B cell (primary cell): ENCODE measurements around the gene FHIP2A. TPM values are rescaled to one million over a fixed set of nuclear protein-coding genes. Genes with fewer than 3 reads are reported as not detected.
A peak's percentile ranks its signal among the peaks of the same experiment; 100 is the strongest.
"Not testable (repeated sequence)": the region's sequence is repeated elsewhere in the genome, so short reads cannot be mapped to it uniquely, and the experiment has no call there.

Source experiments
- ATAC-seq: fragments of 200-7000 bp; cut with Tn5 transposase; one replicate; pipeline ENCODE4 v1.10.0; 2021; ENCODE audit warnings: low read depth, mild to moderate bottlenecking, moderate number of reproducible peaks, moderate library complexity
- CTCF ChIA-PET: fragments of 350-600 bp; sonication (Branson Sonifier 250); formaldehyde crosslinking; loops from one replicate; lab custom pipeline; 2021; ENCODE audit warnings: antibody characterized with exemption, inconsistent platforms; lab: Charles Lee
- POLR2A ChIA-PET: fragments of 350-600 bp; sonication (Branson Sonifier 250); formaldehyde crosslinking; loops from one replicate; lab custom pipeline; 2021; ENCODE audit warnings: antibody characterized with exemption; lab: Charles Lee
- DNase-seq: peaks from one replicate; pipeline ENCODE4 v3.0.0; 2013
- H2AFZ ChIP-seq: 2 replicates; pipeline ENCODE4 v1.6.1; 2012; ENCODE audit warnings: mild to moderate bottlenecking, low read depth, low read length; ENCODE audit not compliant: insufficient read depth, poor library complexity, severe bottlenecking
- H3K27ac ChIP-seq, 2 donors: 1 replicate in 1 of 2; 2 replicates in 1 of 2; pipeline ENCODE4 v1.5.1; 2012 to 2013; ENCODE audit warnings: low read length in 2 of 2, mild to moderate bottlenecking in 2 of 2, moderate library complexity in 1 of 2
- H3K27me3 ChIP-seq, 4 experiments: fragments of 200-600 bp in 1 of 4; sonication (generic) in 1 of 4; replicated peaks in 1 of 4; 1 replicate in 2 of 4; 2 replicates in 2 of 4; pipeline versions ENCODE4 v1.6.1 to v1.7.0; 2013 to 2016; ENCODE audit warnings: low read length in 3 of 4, mild to moderate bottlenecking in 2 of 4, mixed read lengths in 1 of 4, moderate library complexity in 1 of 4; ENCODE audit not compliant: insufficient read depth in 4 of 4, control insufficient read depth in 3 of 4; ENCODE audit errors: control extremely low read depth in 1 of 4
- H3K36me3 ChIP-seq, 2 experiments: replicated peaks in 1 of 2; 1 replicate in 1 of 2; 2 replicates in 1 of 2; pipeline versions ENCODE4 v1.6.1 to v1.7.1; 2013; ENCODE audit warnings: low read length in 1 of 2; ENCODE audit not compliant: insufficient read depth in 2 of 2, control insufficient read depth in 1 of 2; ENCODE audit errors: control extremely low read depth in 1 of 2, extremely low read depth in 1 of 2
- H3K4me1 ChIP-seq, 2 donors: fragments of 200-600 bp in 1 of 2; sonication (generic) in 1 of 2; 1 replicate in 1 of 2; 2 replicates in 1 of 2; pipeline versions ENCODE4 v1.5.1 to v1.6.1; 2013 to 2017; ENCODE audit warnings: low read length in 2 of 2; ENCODE audit not compliant: control insufficient read depth in 2 of 2, insufficient read depth in 2 of 2
- H3K4me2 ChIP-seq: replicated peaks from 2 replicates; pipeline ENCODE3; 2012; ENCODE audit warnings: mild to moderate bottlenecking, low read depth, low read length; ENCODE audit not compliant: poor library complexity, severe bottlenecking
- H3K4me3 ChIP-seq, 5 experiments: fragments of 200-600 bp in 1 of 5; sonication (generic) in 1 of 5; 1 replicate in 3 of 5; 2 replicates in 2 of 5; pipeline versions ENCODE4 v1.5.1 to v1.7.0; 2011 to 2016; ENCODE audit warnings: low read length in 4 of 5, mild to moderate bottlenecking in 4 of 5, low read depth in 2 of 5, control low read depth in 1 of 5, moderate library complexity in 1 of 5; ENCODE audit not compliant: insufficient read depth in 1 of 5; ENCODE audit errors: control extremely low read depth in 1 of 5, extremely low read depth in 1 of 5
- H3K79me2 ChIP-seq: fragments of 200-600 bp; sonication (generic); one replicate; pipeline ENCODE4 v1.6.0; 2016; ENCODE audit warnings: low read length; ENCODE audit not compliant: control insufficient read depth, insufficient read depth
- H3K9ac ChIP-seq: fragments of 200-600 bp; sonication (generic); 2 replicates; pipeline ENCODE4 v1.6.1; 2017; ENCODE audit warnings: mild to moderate bottlenecking, low read length, moderate library complexity
- H3K9me3 ChIP-seq, 3 donors: one replicate each; pipeline versions ENCODE4 v1.6.1 to v1.7.1; 2013; ENCODE audit warnings: low read length in 2 of 3; ENCODE audit not compliant: control insufficient read depth in 2 of 3, insufficient read depth in 1 of 3; ENCODE audit errors: control extremely low read depth in 1 of 3
- H4K20me1 ChIP-seq: 2 replicates; pipeline ENCODE4 v1.6.0; 2012; ENCODE audit warnings: mild to moderate bottlenecking, low read length; ENCODE audit not compliant: insufficient read depth, control insufficient read depth, poor library complexity, severe bottlenecking
- H3K27ac Mint-ChIP-seq: one replicate; pipeline ENCODE4 v1.8.0; 2021; ENCODE audit warnings: mixed read lengths
- H3K27me3 Mint-ChIP-seq: one replicate; pipeline ENCODE4 v1.8.0; 2021; ENCODE audit warnings: mixed read lengths
- H3K4me1 Mint-ChIP-seq: one replicate; pipeline ENCODE4 v1.8.0; 2021; ENCODE audit warnings: mixed read lengths
- H3K4me3 Mint-ChIP-seq: one replicate; pipeline ENCODE4 v1.8.0; 2021; ENCODE audit warnings: mixed read lengths
- H3K9me3 Mint-ChIP-seq: one replicate; pipeline ENCODE4 v1.8.0; 2022; ENCODE audit warnings: mixed read lengths; ENCODE audit not compliant: insufficient read depth
- CTCF ChIP-seq: fragments of 200-600 bp; IDR thresholded peaks from one replicate; pipeline ENCODE4 v1.8.0; 2022; ENCODE audit warnings: antibody characterized with exemption, mild to moderate bottlenecking
- WGBS: methylation state at CpG from one replicate; pipeline ENCODE4 v1.1.5; 2013; ENCODE audit warnings: missing lambda C conversion rate; ENCODE audit not compliant: insufficient coverage; 5-methylcytosine and 5-hydroxymethylcytosine counted together
- intact Hi-C: fragments of 100-400 bp; cut with micrococcal nuclease; formaldehyde crosslinking; loops from one replicate; pipeline ENCODE4 v1.10.0; 2022
- polyA plus RNA-seq: library from polyadenylated mRNA; depleted of rRNA; stranded (reverse); fragments of >200 nt; gene quantifications from 2 replicates; pipeline ENCODE4 v1.2.3, GENCODE V29; 2012
- total RNA-seq, 2 donors: library from RNA; stranded (reverse); fragments of 120-200 nt in 1 of 2; gene quantifications; 1 replicate in 1 of 2; 2 replicates in 1 of 2; pipeline versions ENCODE4 v1.2.3 to v1.2.4, GENCODE V29; 2013 to 2022

Gene FHIP2A
- total and polyA plus RNA-seq, 2 donors (not counting 1 experiment from before 2014, with no cell fraction given): 4.9 to 18.2 TPM

- H3K9me3 ChIP-seq, H4K20me1 ChIP-seq, POLR2A ChIA-PET, H3K27me3 ChIP-seq, H2AFZ ChIP-seq, H3K4me1 Mint-ChIP-seq, H3K4me3 ChIP-seq, H3K27ac Mint-ChIP-seq, H3K4me1 ChIP-seq, H3K9ac ChIP-seq, H3K79me2 ChIP-seq, H3K4me2 ChIP-seq, H3K36me3 ChIP-seq, H3K9me3 Mint-ChIP-seq, H3K27me3 Mint-ChIP-seq, H3K27ac ChIP-seq, H3K4me3 Mint-ChIP-seq: not testable (repeated sequence)
- TF ChIP-seq CTCF: peak; percentile 89
- CTCF ChIA-PET: interaction anchor here (0.7 to 3.9 kb wide), 21 partner anchors 13 to 988 kb away, joined by 3 to 82 read pairs (median 4); partner anchors contain the start of genes FHIP2A and TRUB1
- DNase-seq (peak; percentile 59), ATAC-seq (peak; percentile 45)
- WGBS: 48% methylated on average over 4 of the region's 9 CpGs
- intact Hi-C loops: loop anchor here (1.0 kb wide), 1 partner anchor 315 kb away; no protein-coding TSS in a partner anchor
Observed at GRCh38 chr10:114786492-114786891, 35.1 kb upstream of the FHIP2A start.

- H3K27ac ChIP-seq, DNase-seq, H3K27me3 Mint-ChIP-seq, H3K36me3 ChIP-seq, H3K4me1 ChIP-seq, H3K4me1 Mint-ChIP-seq, ATAC-seq, POLR2A ChIA-PET, H3K79me2 ChIP-seq, H3K9me3 Mint-ChIP-seq, H3K4me3 Mint-ChIP-seq, H3K4me3 ChIP-seq, H3K27me3 ChIP-seq, H4K20me1 ChIP-seq, H3K9me3 ChIP-seq, H3K27ac Mint-ChIP-seq, H2AFZ ChIP-seq, H3K4me2 ChIP-seq, H3K9ac ChIP-seq, intact Hi-C loops: not testable (repeated sequence)
- WGBS: no CpG with 5 or more reads among the region's 30 CpGs
- CTCF ChIA-PET: interaction anchor here (3.5 to 3.9 kb wide), 2 partner anchors 316 to 483 kb away, joined by 50 to 82 read pairs; no protein-coding TSS in a partner anchor
Observed at GRCh38 chr10:114787131-114787530, 34.4 kb upstream of the FHIP2A start.
